ENCODE results near the gene TCP1. TPM values are rescaled to one million over a fixed set of nuclear protein-coding genes. Genes with fewer than 3 reads are reported as not detected.

The TCP1 gene
- total and polyA plus RNA-seq, 2 of the 13 experiments (the other 11 are each of a cell fraction or from before 2014, with no cell fraction given): 116 to 553 TPM

GRCh38 chr6:159790149-159790955 is 950 bp upstream of the TCP1 start, which contains the start of gene MRPL18 (continued):
- 0 out of 2 replicates have a peak, but pooled peaks have one; percentile 22 for TF ChIP-seq ZNF337 (CRISPR knock-in tag; IDR thresholded peaks at IDR 0.05; ENCODE audit: borderline replicate concordance, low read depth)
- TF ChIP-seq ELF4 (CRISPR knock-in tag; IDR thresholded peaks at IDR 0.05; ENCODE audit: borderline replicate concordance): peak; percentile 50; the same call in 1 of the 2 replicates
- TF ChIP-seq ZFP62 (CRISPR knock-in tag; IDR thresholded peaks at IDR 0.05): no peak
- no peak for TF ChIP-seq KLF13 (CRISPR knock-in tag; IDR thresholded peaks at IDR 0.05)
- TF ChIP-seq ZNF790 (CRISPR knock-in tag; IDR thresholded peaks at IDR 0.05; ENCODE audit: borderline replicate concordance): no peak
- no peak for TF ChIP-seq NCOA5 (CRISPR knock-in tag; IDR thresholded peaks at IDR 0.05)
- TF ChIP-seq PATZ1 (CRISPR knock-in tag; IDR thresholded peaks at IDR 0.05): no peak
- TF ChIP-seq MAZ (IDR thresholded peaks at IDR 0.05; ENCODE audit: borderline replicate concordance, low read depth, low read length): no peak
- no peak; the same call in 1 of the 2 replicates for TF ChIP-seq MAZ (CRISPR knock-in tag; IDR thresholded peaks at IDR 0.05; ENCODE audit: low read depth)
- TF ChIP-seq MNT (IDR thresholded peaks at IDR 0.05): peak; percentile 60; the same call in 1 of the 2 replicates
- no peak for TF ChIP-seq NFKB2 (CRISPR knock-in tag; IDR thresholded peaks at IDR 0.05; ENCODE audit: borderline replicate concordance)
- no peak for TF ChIP-seq NPAS2 (CRISPR knock-in tag; IDR thresholded peaks at IDR 0.05; ENCODE audit: borderline replicate concordance)
- 0 out of 2 replicates have a peak, but pooled peaks have one; percentile 5 for TF ChIP-seq MAF1 (CRISPR knock-in tag; IDR thresholded peaks at IDR 0.05; ENCODE audit: borderline replicate concordance)
- 0 out of 2 replicates have a peak, but pooled peaks have one; percentile 4 for TF ChIP-seq IRX3 (CRISPR knock-in tag; IDR thresholded peaks at IDR 0.05; ENCODE audit: borderline replicate concordance, low read depth)
- TF ChIP-seq ETV5 (CRISPR knock-in tag; IDR thresholded peaks at IDR 0.05; ENCODE audit: borderline replicate concordance): no peak
- no peak for TF ChIP-seq PCBP2 (optimal IDR thresholded peaks at IDR 0.05; ENCODE audit: low read depth, low read length, poor library complexity, severe bottlenecking)
- peak; percentile 73 for TF ChIP-seq RBFOX2 (IDR thresholded peaks at IDR 0.05; ENCODE audit: low read depth, low read length)
- TF ChIP-seq FOXP1 (IDR thresholded peaks at IDR 0.05): no peak
- TF ChIP-seq FOXP1 (CRISPR knock-in tag; IDR thresholded peaks at IDR 0.05): no peak
- no peak for TF ChIP-seq MYPOP (CRISPR knock-in tag; IDR thresholded peaks at IDR 0.05)
- no peak for TF ChIP-seq ZNF30 (CRISPR knock-in tag; IDR thresholded peaks at IDR 0.05)
- no peak for TF ChIP-seq E2F5 (CRISPR knock-in tag; conservative IDR thresholded peaks at IDR 0.05)
- TF ChIP-seq SP2 (CRISPR knock-in tag; IDR thresholded peaks at IDR 0.05): peak; percentile 93
- no peak for TF ChIP-seq SP5 (CRISPR knock-in tag; IDR thresholded peaks at IDR 0.05; ENCODE audit: borderline replicate concordance, low read depth)

All from HepG2 (cell line).